Renal pelvis (tissue), 4 donors: ENCODE results near the gene PDIA3. TPM values are rescaled to one million over a fixed set of nuclear protein-coding genes. Genes with fewer than 3 reads are reported as not detected.
A peak's percentile ranks its signal among the peaks of the same experiment; 100 is the strongest.

Experiments
- DNase-seq: peaks from one replicate; pipeline ENCODE4 v3.0.0-alpha.2; 2013
- polyA plus RNA-seq, 3 donors: library from polyadenylated mRNA; unstranded; fragments of 120-200 nt; gene quantifications; one replicate each; pipeline ENCODE4 v1.2.1, GENCODE V29; 2013; ENCODE audit not compliant: insufficient read length in 3 of 3

PDIA3 gene
- polyA plus RNA-seq, 3 donors = 489 to 632 (median 518) TPM

DNA sequence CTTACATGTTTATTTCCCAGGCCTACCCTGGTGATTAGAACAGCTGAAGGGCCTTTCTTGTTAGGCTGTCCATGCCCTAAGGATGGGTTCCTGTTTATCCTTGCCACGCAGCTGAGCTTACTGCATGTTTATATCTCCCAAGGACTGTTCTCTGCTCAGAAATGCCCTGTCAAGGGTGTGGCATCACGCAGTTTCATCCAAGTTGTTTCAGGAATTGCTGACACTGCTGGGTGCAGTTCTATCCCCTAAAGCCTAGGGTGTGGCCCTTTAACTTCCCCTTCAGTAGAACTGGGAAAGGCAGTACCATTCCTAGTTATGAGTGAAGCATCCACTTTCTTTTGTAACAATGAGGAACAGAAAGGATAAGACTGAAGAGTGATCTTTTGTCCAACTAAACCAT is 25.6 kb downstream of the PDIA3 start:
- DNase-seq = no peak

GRCh38 chr15:43772624-43773023 is 26.4 kb downstream of the PDIA3 start:
- DNase-seq = no peak

DNA sequence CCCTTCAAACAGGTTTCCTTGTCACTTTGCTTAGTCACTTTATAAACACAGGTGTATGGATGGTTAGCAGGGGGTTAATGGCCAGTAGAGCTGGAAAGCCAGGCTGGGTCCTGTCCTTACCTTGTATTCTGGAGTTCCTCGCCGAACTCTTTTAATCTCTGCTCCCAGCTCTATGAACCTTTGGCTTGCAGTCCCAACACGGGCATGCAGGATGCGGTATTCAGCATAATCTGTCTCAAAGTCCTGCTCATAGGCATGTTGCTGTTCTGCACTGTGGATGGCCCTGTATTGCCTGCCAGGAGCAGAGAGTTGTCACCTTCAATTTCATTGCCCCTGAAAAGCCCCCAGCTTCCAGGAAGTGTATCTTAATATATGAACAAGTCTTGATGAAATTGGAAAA is 27.8 kb downstream of the PDIA3 start:
- DNase-seq = no peak

DNA sequence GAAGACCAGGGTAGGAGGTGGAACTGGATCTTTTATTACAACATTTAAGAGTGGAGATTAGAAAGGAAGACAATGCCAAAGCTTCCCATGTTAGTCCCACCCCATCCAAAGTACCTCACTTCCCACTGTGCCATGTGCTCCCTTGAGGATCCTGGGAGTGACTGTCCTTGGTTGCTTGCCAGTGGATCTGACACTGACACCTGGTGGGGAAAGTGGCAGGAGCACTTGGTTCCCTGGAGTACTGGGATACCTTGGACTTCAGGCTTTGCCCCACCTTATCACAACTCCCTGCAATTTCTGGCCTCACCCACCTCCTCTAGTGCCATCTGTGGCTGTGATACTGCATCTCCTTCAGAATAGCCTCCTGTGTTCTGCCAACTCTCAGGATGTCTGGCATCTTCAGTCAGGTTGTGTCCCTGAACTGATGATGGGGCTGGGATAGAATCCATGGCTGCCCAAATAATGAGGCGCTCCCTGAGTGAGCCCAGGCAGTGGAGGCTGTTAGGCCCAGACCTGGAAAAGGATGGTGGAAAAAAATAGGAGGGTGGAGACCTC is 29.2 kb downstream of the PDIA3 start:
- no peak for DNase-seq

DNA sequence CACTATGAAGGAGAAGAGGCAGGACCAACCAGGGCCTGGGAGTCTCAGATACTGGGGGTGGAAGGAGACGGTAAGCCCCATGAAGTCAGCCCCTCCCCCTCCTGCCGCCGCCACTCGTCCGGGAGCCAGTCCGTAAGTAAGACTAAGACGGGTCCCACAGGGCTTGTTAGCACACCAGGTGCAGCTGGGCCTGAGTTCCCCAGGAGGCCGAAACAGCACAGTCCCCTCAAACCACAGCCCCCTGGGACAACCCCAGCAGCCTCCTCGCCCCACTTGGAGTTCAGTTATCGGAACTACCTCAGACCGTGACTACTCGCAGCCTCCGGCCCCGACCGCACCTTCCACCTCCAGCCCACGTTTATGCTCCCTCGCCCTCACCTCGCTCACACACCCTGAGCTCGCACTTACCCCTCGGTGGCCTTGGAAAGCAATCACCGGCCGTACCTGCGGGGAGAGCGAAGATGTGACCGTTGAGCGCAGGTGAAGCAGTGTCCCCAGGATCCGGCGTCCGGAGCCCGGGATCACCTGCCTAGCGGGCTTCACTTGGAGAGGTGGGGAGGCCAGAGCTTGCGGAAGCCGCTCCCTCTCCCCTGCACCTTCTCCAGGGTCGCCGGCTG is 30.0 kb downstream of the PDIA3 start:
- DNase-seq = no peak

GRCh38 chr15:43776718-43777266 is 30.6 kb downstream of the PDIA3 start, which contains the start of gene ELL3:
ELL3 (minus strand) TSS chr15:43776966; CDS start chr15:43776901, 65 bp downstream.
- DNase-seq = no peak

DNA sequence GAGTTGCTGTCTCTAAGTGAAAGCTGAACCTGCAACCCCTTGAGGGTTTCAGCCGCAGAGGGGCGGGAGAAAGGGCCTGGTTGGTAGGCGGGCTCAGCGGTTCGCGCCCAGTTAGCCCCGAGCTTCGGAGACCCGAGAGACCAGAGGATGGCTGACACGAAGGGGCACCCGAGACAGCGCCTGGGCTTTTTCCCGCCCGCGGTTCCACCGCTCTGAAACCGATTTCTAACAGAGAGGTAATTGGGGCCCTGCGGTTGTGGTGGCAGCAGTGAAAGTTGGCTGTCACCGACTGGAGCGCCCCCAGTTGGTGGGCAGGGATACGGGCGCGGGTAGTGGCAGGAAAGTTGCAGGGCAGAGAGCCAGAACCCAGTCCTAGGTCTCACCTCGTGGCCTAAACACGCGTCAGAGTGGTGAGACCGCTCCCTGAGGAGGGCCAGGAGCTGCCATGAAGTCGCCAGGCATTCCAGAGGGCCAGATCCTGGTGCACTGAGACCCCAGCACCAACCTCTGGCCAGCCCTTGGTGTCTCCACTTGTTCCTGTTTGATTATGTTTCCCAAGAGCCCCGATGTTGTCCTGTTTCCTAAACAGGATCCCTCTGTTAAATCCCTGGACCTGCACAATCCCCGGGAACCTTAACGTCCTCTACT is 31.2 kb downstream of the PDIA3 start:
- no peak for DNase-seq

- no peak for DNase-seq
Measured at GRCh38 chr15:43779016-43779415, 32.8 kb downstream of the PDIA3 start.

DNA sequence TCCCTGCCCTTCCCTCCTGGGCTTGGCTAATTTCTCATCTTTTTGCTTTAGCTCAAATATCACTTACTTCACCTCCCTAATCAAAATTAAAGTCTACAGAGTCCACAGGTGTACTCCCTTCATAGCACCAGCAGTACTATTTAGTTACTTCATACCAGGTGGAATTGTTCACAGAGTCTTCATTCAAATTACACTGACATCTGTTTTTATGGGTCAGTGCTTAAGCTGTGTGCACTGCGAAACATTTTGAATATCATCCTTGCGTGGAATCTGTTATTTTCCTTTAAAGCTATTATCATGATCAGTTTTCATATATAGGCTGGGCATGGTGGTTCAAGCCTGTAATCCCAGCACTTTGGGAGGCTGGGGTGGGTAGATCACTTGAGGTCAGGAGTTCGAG is 43.2 kb downstream of the PDIA3 start:
- DNase-seq = no peak

GRCh38 chr15:43791993-43792760 is 45.9 kb downstream of the PDIA3 start, which contains the start of gene SERF2:
SERF2 (plus strand) TSS chr15:43792320; CDS start chr15:43792377, 57 bp downstream.
- DNase-seq = peak; percentile 100

DNA sequence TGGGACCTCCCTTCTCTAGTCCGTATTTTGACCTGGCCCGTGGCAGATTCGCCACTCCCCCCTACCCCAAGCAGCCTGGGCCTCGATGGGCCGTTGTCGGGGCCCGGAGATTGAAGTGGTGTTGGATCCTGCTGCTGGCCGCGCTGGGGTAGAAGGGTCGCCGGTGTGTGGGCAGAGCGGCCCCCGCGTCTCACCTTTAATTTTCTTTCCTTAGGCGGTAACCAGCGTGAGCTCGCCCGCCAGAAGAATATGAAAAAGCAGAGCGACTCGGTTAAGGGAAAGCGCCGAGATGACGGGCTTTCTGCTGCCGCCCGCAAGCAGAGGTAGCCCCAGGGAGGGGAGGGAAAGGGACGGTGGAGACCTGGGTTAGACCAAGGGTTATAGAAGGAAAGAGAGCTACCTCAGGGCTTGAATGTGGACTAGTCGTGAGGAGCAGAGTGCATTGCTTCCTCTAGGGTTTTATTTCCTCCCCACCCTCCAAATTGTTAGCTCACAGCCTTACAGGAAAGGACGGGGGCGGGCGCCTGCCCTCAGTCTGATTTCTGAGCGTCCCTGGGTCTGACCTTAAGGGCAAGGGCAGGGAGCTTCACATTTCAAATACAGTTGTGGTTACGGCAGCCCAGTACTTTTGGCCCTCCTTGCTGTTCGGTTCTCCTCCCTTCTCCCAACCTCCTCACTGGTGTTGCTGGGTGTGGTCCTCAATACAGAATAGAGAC is 46.7 kb downstream of the PDIA3 start:
- DNase-seq = no peak

DNA sequence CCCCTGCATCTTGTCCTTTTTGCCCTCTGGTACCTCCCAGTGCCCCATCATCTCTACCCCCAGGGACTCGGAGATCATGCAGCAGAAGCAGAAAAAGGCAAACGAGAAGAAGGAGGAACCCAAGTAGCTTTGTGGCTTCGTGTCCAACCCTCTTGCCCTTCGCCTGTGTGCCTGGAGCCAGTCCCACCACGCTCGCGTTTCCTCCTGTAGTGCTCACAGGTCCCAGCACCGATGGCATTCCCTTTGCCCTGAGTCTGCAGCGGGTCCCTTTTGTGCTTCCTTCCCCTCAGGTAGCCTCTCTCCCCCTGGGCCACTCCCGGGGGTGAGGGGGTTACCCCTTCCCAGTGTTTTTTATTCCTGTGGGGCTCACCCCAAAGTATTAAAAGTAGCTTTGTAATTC is 47.4 kb downstream of the PDIA3 start:
- no peak for DNase-seq

- DNase-seq = no peak
Measured at GRCh38 chr15:43794269-43795037, 48.2 kb downstream of the PDIA3 start.

DNA sequence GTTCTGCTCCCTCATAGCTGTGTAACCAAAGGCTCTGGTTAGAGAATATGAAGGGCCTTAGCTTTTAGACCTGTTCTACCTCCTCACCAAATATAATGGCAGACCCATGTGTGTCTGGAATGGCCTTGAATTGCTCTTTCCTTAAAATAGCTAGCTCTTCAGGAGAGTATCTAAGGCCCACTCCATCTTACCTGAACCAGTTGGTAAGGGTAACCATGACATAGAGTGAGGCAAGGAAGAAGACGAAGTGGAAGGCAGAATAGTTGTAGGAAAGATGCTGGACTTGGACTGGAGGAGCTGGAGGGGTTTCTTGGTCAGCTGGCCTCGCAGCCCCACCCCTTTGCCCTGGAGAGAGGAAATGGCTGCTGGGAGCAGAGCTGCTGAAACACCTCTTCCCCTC is 49.0 kb downstream of the PDIA3 start:
- no peak for DNase-seq

DNA sequence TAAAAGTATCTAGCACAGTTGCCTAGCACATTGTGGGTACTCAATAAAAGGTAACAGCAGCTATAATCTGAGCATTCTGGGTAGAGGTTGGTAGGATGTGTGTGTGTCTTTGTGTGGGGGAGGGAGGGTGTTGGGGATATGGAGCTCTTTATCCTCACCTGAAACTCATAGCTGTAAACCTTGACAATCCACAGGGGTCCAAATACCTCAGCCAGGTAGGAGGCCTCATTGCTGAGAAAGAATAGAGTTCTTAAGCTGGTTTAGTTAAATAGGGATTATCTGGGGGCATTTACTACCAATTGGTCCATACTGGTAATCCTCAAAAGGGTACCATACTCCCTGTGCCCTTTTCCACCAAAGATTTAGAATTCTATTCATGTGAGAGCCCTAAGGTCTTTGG is 49.8 kb downstream of the PDIA3 start:
- no peak for DNase-seq

- no peak for DNase-seq
Measured at GRCh38 chr15:43796566-43796965, 50.3 kb downstream of the PDIA3 start.

GRCh38 chr15:43799209-43799944 is 53.1 kb downstream of the PDIA3 start:
- no peak for DNase-seq

- no peak for DNase-seq
Measured at GRCh38 chr15:43799945-43800285, 53.7 kb downstream of the PDIA3 start, which contains the start of gene SERINC4. SERINC4 (minus strand) TSS chr15:43800220; CDS start chr15:43799986, 234 bp downstream.

- DNase-seq = peak; percentile 91
Measured at GRCh38 chr15:43800286-43801141, 54.3 kb downstream of the PDIA3 start, which contains the start of gene HYPK. HYPK (plus strand) TSS chr15:43800599; CDS start chr15:43800623, 24 bp downstream.
